GM19043 (cell line): ENCODE results near the gene SEPTIN10.
"Not testable (repeated sequence)": the region's sequence is repeated elsewhere in the genome, so short reads cannot be mapped to it uniquely, and the experiment has no call there.

Experiments
- ATAC-seq: cut with Tn5 transposase; IDR thresholded peaks from one replicate; pipeline ENCODE4 v1.9.1; 2021; ENCODE audit warnings: low read depth; ENCODE audit not compliant: unreplicated experiment

SEPTIN10 gene

DNA sequence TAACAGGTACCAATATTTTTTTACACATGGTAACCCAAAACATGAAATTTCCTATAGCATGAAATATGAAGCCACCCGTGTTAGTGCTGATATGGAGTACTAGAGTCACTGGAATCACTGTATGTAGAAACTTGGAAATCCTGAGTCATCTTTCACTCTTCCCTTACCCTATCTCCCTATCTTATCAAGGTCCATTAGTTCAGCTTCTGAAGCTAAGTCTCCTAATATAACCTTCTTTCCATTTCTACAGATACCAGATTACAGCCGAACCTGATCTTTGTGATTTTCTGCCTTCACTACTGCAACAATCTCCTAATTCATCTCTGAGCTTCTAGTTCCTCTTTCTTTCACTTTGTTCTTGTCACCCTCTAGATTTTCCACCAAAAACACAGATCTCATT, 59.0 kb downstream of the SEPTIN10 start:
- no peak for ATAC-seq

DNA sequence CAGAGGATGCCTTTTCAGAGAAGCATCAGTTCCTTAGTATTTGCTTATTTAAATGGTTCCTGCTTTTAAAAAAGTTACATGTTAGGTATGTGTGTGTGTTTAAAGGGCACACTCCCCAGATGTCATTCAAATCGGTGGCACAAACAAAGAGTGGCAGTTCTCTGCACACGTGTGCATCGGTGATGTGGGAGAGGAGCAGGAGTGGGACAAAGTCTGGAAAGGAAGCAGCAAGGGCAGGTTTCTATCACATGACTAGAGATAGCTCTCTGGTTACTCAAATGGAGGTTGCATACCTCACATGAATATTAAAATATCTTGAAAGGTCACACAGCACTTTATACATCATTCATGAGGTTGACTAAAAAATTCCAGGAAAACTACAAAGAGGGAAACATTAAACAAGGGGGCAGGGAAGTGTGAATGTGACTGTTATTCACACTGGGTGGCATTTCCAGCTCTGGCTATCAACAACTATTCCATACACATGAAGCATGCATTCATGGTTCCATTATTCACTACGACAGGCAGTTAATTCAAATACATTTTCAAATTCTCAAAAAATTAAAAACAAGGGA, 64.7 kb downstream of the SEPTIN10 start:
- ATAC-seq, result no peak

GRCh38 chr2:109547280-109547679, 66.5 kb downstream of the SEPTIN10 start:
- no peak for ATAC-seq

GRCh38 chr2:109545828-109546713, 67.7 kb downstream of the SEPTIN10 start:
- peak; percentile 83 for ATAC-seq

GRCh38 chr2:109542384-109542783, 71.4 kb downstream of the SEPTIN10 start:
- no peak for ATAC-seq

- ATAC-seq, result no peak
Measured at GRCh38 chr2:109538546-109538945, 75.2 kb downstream of the SEPTIN10 start.

GRCh38 chr2:109537565-109538222, 76.1 kb downstream of the SEPTIN10 start:
- ATAC-seq, result no peak

DNA sequence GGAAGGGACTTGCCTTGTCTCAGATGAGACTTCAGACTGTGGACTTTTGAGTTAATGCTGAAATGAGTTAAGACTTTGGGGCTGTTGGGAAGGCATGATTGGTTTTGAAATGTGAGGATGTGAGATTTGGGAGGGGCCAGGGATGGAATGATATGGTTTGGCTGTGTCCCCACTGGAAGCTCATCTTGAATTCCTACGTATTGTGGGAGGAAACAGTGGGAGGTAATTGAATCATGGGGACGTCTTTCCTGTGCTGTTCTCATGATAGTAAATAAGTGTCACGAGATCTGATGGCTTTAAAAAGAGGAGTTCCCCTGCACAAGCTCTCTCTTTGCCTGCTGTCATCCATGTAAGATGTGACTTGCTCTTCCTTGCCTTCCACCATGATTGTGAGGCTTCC, 77.2 kb downstream of the SEPTIN10 start:
- not testable (repeated sequence) for ATAC-seq

DNA sequence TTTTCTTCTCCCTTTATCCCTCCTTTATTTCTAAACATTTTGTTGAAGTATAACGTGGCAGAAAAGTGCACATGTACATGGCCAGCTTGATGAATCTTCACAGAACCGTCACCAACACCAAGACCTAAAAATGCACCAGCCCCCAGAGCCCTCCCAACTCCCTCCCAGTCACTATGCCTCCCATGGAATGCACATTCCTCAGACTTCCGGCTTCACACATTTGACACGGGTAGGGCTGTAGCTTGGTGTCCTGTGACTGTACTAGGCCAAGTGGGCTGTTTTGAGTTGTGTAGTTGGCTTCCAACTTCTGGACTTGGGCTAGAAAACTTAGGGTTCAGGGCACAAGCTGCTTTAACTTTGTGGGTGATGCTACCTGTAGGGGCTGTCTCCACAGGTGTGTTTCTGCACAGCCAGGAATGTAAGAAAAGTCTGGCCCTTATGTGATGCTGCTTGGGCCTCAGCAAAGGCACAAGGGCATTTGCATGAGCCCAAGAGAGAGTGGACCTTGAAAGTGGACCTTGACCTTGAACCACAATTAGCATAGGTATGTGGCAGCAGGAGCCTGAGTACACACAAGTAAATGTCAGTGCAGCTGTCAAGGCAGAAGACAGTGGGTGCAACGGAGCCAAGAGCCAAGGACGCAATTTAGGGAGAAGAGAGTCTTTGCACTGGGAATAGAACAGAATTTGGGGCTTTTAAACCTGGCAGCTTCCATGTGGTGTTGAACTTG, 78.4 kb downstream of the SEPTIN10 start:
- ATAC-seq, result no peak

DNA sequence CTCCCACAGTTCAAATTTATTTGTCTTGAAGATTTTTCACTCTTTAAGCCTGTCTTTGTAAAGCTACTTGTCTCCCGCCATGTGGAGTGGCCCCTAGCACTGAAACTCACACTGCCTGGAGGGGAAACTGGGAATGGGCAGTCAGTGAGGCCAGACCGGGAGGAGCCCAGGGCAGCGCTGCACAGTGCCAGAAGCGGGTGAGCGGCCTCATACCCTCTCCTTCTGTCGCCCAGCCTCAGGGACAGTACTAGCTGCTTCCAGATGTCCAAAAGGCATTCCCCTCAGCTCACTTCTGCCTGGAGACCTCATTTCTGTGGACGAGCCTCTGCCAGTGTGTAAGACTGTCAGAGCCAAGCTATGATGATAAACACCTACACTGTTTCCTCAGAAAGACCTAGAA, 79.9 kb downstream of the SEPTIN10 start:
- ATAC-seq, result no peak

DNA sequence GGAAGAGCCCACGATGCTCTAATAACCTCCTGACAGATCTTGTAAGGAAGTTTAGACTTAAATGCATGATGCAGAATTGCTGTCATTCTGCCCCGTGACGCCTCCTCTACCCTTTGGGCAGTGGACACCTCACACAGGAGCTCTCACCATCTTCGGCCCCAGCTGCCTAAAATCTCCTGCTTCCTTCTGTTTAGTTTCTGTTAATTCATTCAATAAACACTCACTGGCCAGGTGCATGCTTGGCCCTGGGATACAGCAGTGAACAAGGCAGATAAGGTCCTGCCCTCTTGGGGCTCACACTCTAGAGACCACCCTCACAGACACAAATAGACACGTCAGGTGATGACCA, 81.1 kb downstream of the SEPTIN10 start:
- ATAC-seq, result no peak

DNA sequence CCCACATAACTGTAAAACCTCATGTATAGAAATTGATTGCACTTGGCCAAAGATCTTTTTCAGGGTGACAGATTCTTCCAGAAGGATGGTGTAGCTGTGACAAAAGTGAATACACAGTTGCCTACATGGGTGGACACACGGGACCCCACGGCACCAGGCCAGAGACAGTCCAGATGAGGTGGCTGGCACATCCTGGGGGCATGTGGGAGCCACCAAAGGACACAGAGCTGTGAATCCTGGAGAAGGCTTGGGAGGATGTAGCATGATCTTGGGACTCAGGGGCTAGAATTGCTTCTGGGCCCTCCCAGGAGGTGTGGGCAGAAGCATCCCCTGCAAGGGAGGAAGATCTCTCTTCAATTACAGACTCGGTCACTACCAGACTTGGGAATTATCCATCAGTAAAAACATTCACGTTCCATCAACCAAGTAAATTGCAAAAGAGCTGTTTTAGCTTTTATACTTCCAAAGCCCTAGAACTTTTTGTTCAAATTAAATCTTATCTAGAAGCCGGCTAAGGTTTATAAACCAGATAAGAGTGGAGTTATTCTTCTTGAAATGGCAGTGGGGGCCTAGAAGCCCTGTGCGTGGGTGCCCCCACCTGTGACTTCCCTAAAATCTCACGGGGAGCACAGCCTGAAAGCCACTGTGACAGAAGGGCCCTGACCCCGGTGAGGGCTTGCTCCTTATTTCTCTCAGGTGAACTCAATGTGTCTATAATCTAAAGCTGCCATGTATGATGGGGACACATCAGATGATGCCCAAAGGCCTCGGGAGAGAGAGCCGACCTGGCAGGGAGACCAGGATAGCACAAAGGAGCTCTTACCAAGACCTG, 81.7 kb downstream of the SEPTIN10 start:
- ATAC-seq, result no peak

- ATAC-seq, result no peak
Measured at GRCh38 chr2:109531221-109531620, 82.5 kb downstream of the SEPTIN10 start.

DNA sequence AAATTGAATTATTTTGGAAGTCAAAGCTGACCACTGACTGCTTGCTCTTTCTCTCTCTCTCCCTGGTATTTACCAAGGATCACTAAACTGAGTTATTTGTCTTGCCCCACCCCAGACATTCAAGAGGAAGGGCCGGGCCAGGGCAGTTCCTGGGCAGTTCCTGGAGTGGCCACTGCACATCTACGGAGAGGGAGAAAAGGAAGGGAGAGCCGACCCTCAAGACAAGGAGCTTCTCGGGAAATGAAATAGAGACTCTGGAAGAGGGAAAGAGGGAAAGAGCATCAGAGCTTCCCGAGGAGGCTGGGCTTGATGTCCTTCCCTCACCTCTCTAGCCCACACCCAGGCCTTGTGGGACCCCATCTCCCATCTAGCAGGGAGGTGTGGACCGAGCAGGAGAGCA, 83.1 kb downstream of the SEPTIN10 start:
- no peak for ATAC-seq

DNA sequence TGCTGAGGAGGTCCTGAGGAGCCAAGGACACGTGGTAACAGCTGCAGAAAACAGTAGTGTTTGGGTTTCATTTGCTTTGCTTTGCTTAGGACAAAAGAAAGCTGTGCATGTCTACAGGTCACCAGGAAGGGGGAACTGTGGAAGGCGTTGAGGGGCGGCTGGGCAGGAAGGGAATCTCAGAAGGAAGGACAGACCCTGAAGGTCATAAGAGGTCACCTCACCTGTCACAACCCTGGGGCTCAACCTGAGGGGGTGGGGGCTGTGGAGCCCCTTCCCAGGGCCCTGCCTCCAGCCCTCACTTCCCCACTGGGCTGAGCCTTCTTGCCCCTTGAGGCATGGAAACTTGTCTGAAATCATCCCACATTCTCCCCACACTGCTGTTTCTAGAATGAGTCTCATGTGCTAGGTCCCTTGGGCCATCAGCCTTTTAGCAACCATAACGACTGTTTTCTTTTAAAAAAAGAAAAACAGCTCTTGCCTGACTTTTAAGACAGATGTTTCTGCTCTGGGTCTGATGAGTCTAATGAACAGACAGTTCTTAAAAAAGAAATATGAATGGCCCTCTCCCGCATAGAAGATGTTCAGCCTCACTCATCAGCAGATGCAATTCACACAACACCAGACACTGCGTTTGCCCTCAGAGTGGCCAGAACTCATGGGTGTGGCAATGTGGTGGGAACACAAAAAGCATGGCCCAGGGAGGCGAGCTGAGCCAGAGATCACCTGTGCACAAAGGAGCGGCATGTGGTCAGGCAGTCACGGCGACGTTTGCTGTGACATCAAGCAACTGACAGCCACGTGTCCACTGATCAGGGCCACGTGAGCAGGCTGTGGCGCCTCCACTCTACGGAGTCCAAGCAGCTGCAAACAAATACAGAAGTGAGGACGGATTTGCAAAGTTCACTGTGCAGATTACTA, 84.0 kb downstream of the SEPTIN10 start:
- no peak for ATAC-seq

DNA sequence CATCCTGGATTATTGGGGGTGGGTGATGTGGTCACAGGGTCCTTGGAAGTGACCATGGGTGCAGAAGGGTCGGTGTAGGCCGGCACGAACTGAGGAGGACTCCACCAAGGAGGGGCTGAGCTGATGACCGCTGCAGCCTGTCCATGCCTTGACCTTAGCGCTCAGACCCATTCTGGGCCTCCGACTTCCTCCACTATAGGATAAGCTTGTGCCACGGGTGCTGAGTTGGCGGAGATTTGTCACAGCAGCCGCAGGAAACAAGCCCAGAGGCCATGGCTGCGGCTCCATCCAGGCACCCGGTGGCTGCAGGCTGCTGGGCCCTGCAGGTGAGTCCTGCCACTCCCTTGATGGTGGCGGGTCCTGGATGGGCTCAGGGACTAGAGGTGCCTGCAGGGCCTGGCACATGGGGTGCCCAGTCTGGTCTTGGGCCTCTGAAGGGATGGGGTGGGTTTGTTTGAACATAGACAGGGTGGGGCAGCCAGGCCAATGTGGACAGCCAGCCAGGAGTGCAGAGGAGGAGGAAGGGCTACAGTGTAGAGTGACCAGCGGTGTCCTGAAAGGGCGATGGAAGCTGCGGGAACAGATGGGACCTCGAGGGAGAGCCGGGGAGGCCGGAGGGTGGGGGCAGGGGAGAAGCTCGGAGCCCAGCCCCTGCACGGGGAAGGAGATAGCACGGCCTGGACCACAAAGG, 84.8 kb downstream of the SEPTIN10 start:
- ATAC-seq, result no peak

- no peak for ATAC-seq
Measured at GRCh38 chr2:109527846-109528705, 85.7 kb downstream of the SEPTIN10 start.

- ATAC-seq, result no peak
Measured at GRCh38 chr2:109527079-109527478, 86.7 kb downstream of the SEPTIN10 start.
